ENCODE results near the gene KLHL24.

GRCh38 chr3:183650554-183650953 is 15.1 kb downstream of the KLHL24 start:
- TF ChIP-seq, protein P1, sequence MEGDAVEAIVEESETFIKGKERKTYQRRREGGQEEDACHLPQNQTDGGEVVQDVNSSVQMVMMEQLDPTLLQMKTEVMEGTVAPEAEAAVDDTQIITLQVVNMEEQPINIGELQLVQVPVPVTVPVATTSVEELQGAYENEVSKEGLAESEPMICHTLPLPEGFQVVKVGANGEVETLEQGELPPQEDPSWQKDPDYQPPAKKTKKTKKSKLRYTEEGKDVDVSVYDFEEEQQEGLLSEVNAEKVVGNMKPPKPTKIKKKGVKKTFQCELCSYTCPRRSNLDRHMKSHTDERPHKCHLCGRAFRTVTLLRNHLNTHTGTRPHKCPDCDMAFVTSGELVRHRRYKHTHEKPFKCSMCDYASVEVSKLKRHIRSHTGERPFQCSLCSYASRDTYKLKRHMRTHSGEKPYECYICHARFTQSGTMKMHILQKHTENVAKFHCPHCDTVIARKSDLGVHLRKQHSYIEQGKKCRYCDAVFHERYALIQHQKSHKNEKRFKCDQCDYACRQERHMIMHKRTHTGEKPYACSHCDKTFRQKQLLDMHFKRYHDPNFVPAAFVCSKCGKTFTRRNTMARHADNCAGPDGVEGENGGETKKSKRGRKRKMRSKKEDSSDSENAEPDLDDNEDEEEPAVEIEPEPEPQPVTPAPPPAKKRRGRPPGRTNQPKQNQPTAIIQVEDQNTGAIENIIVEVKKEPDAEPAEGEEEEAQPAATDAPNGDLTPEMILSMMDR (IDR thresholded peaks at IDR 0.05): no peak
- TF ChIP-seq POLR2AphosphoS5 (IDR thresholded peaks at IDR 0.05) (no peak), EP300 (IDR thresholded peaks at IDR 0.05; ENCODE audit: low read depth) (no peak)
